IPS-15b (cell line): ENCODE measurements around the gene PTGR3.

Source experiments
- H3K27me3 ChIP-seq: one replicate; pipeline ENCODE4 v1.6.1; 2013; ENCODE audit warnings: low read length; ENCODE audit not compliant: control insufficient read depth, insufficient read depth
- H3K36me3 ChIP-seq: one replicate; pipeline ENCODE4 v1.6.1; 2013; ENCODE audit warnings: low read length; ENCODE audit not compliant: control insufficient read depth, insufficient read depth
- H3K4me1 ChIP-seq: one replicate; pipeline ENCODE4 v1.6.1; 2013; ENCODE audit warnings: mild to moderate bottlenecking, low read length; ENCODE audit not compliant: control insufficient read depth, insufficient read depth
- H3K4me3 ChIP-seq: one replicate; pipeline ENCODE4 v1.5.1; 2013; ENCODE audit warnings: low read depth, low read length
- H3K9ac ChIP-seq: one replicate; pipeline ENCODE4 v1.6.1; 2013; ENCODE audit warnings: low read depth, mild to moderate bottlenecking, low read length
- H3K9me3 ChIP-seq: one replicate; pipeline ENCODE4 v1.6.1; 2013; ENCODE audit warnings: mild to moderate bottlenecking, low read length; ENCODE audit not compliant: control insufficient read depth, insufficient read depth

Gene PTGR3

GRCh38 chr18:75230163-75231052 lies 21.5 kb upstream of the PTGR3 start:
- no peak overlapping the region for H3K4me3 ChIP-seq
- H3K9ac ChIP-seq, result no peak overlapping the region
- no peaks in the 10 kb centered on the region for H3K36me3 ChIP-seq
- no peaks in the 10 kb centered on the region for H3K9me3 ChIP-seq
- no peaks in the 10 kb centered on the region for H3K4me1 ChIP-seq
- H3K27me3 ChIP-seq, result no peaks in the 10 kb centered on the region

GRCh38 chr18:75229437-75229836 lies 20.5 kb upstream of the PTGR3 start:
- Histone ChIP-seq H3K27me3 (no peaks in the 10 kb centered on the region), H3K9ac (no peak overlapping the region), H3K4me3 (no peak overlapping the region), H3K36me3 (no peaks in the 10 kb centered on the region), H3K4me1 (no peaks in the 10 kb centered on the region), H3K9me3 (no peaks in the 10 kb centered on the region)

- Histone ChIP-seq H3K27me3 (no peaks in the 10 kb centered on the region), H3K9ac (no peak overlapping the region), H3K9me3 (no peaks in the 10 kb centered on the region), H3K4me3 (no peak overlapping the region), H3K4me1 (no peaks in the 10 kb centered on the region), H3K36me3 (no peaks in the 10 kb centered on the region)
Observed at GRCh38 chr18:75228967-75229366, 20.0 kb upstream of the PTGR3 start.

- Histone ChIP-seq H3K4me1 (no peaks in the 10 kb centered on the region), H3K9ac (no peak overlapping the region), H3K9me3 (no peaks in the 10 kb centered on the region), H3K27me3 (no peaks in the 10 kb centered on the region), H3K4me3 (no peak overlapping the region), H3K36me3 (no peaks in the 10 kb centered on the region)
Observed at GRCh38 chr18:75227535-75228296, 18.8 kb upstream of the PTGR3 start.

GRCh38 chr18:75226956-75227316 lies 18.0 kb upstream of the PTGR3 start:
- Histone ChIP-seq H3K4me1 (no peaks in the 10 kb centered on the region), H3K27me3 (no peaks in the 10 kb centered on the region), H3K9ac (no peak overlapping the region), H3K36me3 (no peaks in the 10 kb centered on the region), H3K9me3 (no peaks in the 10 kb centered on the region), H3K4me3 (no peak overlapping the region)

- Histone ChIP-seq H3K9me3 (no peaks in the 10 kb centered on the region), H3K36me3 (no peaks in the 10 kb centered on the region), H3K4me1 (no peaks in the 10 kb centered on the region), H3K27me3 (no peaks in the 10 kb centered on the region), H3K9ac (no peak overlapping the region), H3K4me3 (no peak overlapping the region)
Observed at GRCh38 chr18:75226286-75226955, 17.5 kb upstream of the PTGR3 start.

GRCh38 chr18:75223687-75224347 lies 14.9 kb upstream of the PTGR3 start:
- Histone ChIP-seq H3K4me3 (no peak overlapping the region), H3K36me3 (no peaks in the 10 kb centered on the region), H3K4me1 (no peaks in the 10 kb centered on the region), H3K9me3 (no peaks in the 10 kb centered on the region), H3K9ac (no peak overlapping the region), H3K27me3 (no peaks in the 10 kb centered on the region)

GRCh38 chr18:75222407-75222806 lies 13.5 kb upstream of the PTGR3 start:
- Histone ChIP-seq H3K27me3 (no peaks in the 10 kb centered on the region), H3K36me3 (no peaks in the 10 kb centered on the region), H3K9me3 (no peaks in the 10 kb centered on the region), H3K9ac (no peak overlapping the region), H3K4me1 (no peaks in the 10 kb centered on the region), H3K4me3 (no peak overlapping the region)

- Histone ChIP-seq H3K9me3 (no peaks in the 10 kb centered on the region), H3K4me3 (no peak overlapping the region), H3K9ac (no peak overlapping the region), H3K4me1 (no peaks in the 10 kb centered on the region), H3K36me3 (no peaks in the 10 kb centered on the region), H3K27me3 (no peaks in the 10 kb centered on the region)
Observed at GRCh38 chr18:75221897-75222296, 13.0 kb upstream of the PTGR3 start.

GRCh38 chr18:75221397-75221796 lies 12.5 kb upstream of the PTGR3 start:
- H3K9ac ChIP-seq, result no peak overlapping the region
- no peaks in the 10 kb centered on the region for H3K27me3 ChIP-seq
- no peaks in the 10 kb centered on the region for H3K9me3 ChIP-seq
- no peak overlapping the region for H3K4me3 ChIP-seq
- no peaks in the 10 kb centered on the region for H3K36me3 ChIP-seq
- H3K4me1 ChIP-seq, result no peaks in the 10 kb centered on the region

- H3K9ac ChIP-seq, result no peak overlapping the region
- no peaks in the 10 kb centered on the region for H3K9me3 ChIP-seq
- H3K4me1 ChIP-seq, result no peaks in the 10 kb centered on the region
- H3K36me3 ChIP-seq, result no peaks in the 10 kb centered on the region
- H3K27me3 ChIP-seq, result no peaks in the 10 kb centered on the region
- H3K4me3 ChIP-seq, result no peak overlapping the region
Observed at GRCh38 chr18:75220551-75221355, 11.8 kb upstream of the PTGR3 start.
